Measurements from ENCODE around the gene AGPAT1. TPM values are rescaled to one million over a fixed set of nuclear protein-coding genes. Genes with fewer than 3 reads are reported as not detected.

Gene AGPAT1
- total and polyA plus RNA-seq, 2 of the 13 experiments (the other 11 are each of a cell fraction or from before 2014, with no cell fraction given), result 51.3 to 139 TPM

- TF ChIP-seq PBX3 (CRISPR knock-in tag; IDR thresholded peaks at IDR 0.05; ENCODE audit: borderline replicate concordance) (no peak), ZFP91 (CRISPR knock-in tag; IDR thresholded peaks at IDR 0.05; ENCODE audit: borderline replicate concordance) (no peak; the same call in 1 of the 2 replicates), ARNTL (CRISPR knock-in tag; IDR thresholded peaks at IDR 0.05) (no peak), SCMH1 (CRISPR knock-in tag; IDR thresholded peaks at IDR 0.05; ENCODE audit: borderline replicate concordance) (no peak), IRX3 (CRISPR knock-in tag; IDR thresholded peaks at IDR 0.05; ENCODE audit: borderline replicate concordance, low read depth) (no peak), KDM3A (CRISPR knock-in tag; IDR thresholded peaks at IDR 0.05; ENCODE audit: low read depth) (no peak), AFF4 (CRISPR knock-in tag; IDR thresholded peaks at IDR 0.05) (no peak), FOXP1 (IDR thresholded peaks at IDR 0.05) (no peak), FOXP1 (CRISPR knock-in tag; IDR thresholded peaks at IDR 0.05) (peak; percentile 28; the same call in 1 of the 2 replicates), TARDBP (CRISPR knock-in tag; IDR thresholded peaks at IDR 0.05) (0 out of 2 replicates have a peak, but pooled peaks have one; percentile 20), ZBTB20 (CRISPR knock-in tag; IDR thresholded peaks at IDR 0.05; ENCODE audit: borderline replicate concordance, low read depth) (no peak), PCBP2 (optimal IDR thresholded peaks at IDR 0.05; ENCODE audit: low read depth, low read length, poor library complexity, severe bottlenecking) (peak; percentile 81), PATZ1 (CRISPR knock-in tag; IDR thresholded peaks at IDR 0.05) (peak; percentile 70; the same call in 1 of the 2 replicates), ZNF24 (IDR thresholded peaks at IDR 0.05) (no peak), SMARCC2 (IDR thresholded peaks at IDR 0.05) (no peak), ZNF276 (CRISPR knock-in tag; IDR thresholded peaks at IDR 0.05; ENCODE audit: low read depth) (0 out of 2 replicates have a peak, but pooled peaks have one; percentile 61), ZNF33A (CRISPR knock-in tag; IDR thresholded peaks at IDR 0.05; ENCODE audit: borderline replicate concordance) (no peak), DPF2 (CRISPR knock-in tag; IDR thresholded peaks at IDR 0.05; ENCODE audit: borderline replicate concordance, low read depth) (no peak; the same call in 1 of the 2 replicates)
These were observed 14.4 kb upstream of the AGPAT1 start, which contains the start of gene PBX2 (continued) for GRCh38 chr6:32190054-32190851.
